NOMO-1 treated with DMSO at 0.1 percent for 48 hours (cell line): ENCODE measurements around the gene PSMD12.
A peak's percentile ranks its signal among the peaks of the same experiment; 100 is the strongest.
"Not testable (repeated sequence)": the region's sequence is repeated elsewhere in the genome, so short reads cannot be mapped to it uniquely, and the experiment has no call there.

Experiments
- DNase-seq: peaks from one replicate; lab custom pipeline; 2025; ENCODE audit not compliant: unreplicated experiment; lab: John Stamatoyannopoulos, UW

PSMD12 gene

DNA sequence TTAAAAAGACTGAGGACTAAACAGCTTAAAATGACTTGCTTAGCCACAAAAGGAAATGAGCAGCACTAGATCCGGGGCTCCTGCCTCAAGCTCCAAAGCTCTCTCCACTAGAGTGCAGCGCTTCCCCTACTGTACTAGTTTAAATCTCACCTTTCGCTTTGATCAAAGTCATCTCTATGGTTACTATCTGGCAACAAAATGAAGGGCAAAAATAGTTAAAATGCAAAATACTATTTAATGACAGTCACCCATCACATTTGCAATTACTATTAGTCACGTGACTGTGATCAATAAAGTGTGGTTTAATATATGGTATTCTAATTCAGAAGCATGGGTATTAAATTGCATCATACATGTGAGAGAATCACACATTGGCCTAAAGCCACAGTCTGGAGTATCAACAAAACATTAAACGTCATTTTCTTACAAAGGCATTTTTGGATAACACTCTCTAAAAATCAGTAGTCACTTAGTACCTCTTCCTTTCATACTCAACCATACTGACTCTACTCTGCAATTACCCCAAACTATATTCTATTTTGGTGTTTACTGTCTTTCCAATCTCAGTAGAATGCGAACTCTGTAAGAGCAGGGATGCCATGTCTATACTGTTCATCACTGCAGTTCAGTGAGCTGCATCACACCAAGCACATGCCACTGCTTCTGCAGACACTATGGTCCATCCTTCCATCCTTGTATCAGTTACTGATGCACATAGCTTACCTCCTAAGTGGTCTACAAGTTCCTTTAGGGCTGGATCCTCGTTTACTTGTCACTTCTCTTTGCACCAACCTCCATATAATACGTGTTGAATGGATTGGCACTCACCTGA is 6.2 kb downstream of the PSMD12 start:
- peak; percentile 19 for DNase-seq

DNA sequence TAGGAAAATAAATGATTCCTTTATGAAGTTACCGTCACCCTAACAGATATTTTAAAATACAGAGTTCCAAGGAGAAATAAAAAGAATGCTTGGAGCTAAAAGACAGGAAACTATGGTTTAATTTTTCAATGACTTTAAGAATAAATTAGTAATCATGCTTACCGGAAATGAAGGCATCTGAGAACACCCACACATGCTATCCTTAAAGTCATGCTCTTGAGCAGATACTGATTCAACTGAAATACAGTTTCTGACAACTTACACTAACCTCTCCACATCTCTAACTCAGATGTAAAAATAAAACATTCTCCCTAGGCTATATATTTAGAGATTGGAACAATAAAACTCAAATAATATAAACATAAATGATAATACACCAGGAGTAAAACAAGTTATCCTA is 7.8 kb downstream of the PSMD12 start:
- DNase-seq: no peak

DNA sequence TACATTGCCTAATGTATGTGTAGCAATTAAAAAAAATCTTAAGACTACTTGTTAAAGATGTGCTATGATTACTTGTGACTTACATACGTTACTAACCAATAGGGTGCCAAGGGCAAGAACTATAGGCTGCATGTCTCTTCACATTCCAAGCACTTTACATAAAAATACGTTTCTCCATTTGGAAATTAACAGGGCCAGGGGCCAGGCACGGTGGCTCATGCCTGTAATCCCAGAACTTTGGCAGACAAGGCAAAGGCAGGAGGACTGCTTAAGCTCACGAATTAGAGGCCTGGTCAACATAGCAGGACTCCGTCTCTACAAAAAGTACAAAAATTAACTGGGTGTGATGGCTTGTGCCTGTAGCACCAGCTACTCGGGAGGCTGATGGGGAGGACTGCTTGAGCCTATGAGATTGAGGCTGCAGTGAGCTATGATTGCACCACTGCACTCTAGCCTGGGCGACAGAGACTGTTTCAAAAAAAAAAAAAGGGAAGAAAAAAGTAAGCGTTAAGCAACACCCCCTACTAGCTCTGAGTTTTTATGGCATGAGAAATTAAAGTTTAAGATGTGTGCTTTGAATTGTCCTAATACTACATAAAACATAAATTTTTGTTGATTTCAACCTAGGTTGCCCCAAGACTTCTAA is 12.3 kb downstream of the PSMD12 start:
- DNase-seq: peak; percentile 78

DNA sequence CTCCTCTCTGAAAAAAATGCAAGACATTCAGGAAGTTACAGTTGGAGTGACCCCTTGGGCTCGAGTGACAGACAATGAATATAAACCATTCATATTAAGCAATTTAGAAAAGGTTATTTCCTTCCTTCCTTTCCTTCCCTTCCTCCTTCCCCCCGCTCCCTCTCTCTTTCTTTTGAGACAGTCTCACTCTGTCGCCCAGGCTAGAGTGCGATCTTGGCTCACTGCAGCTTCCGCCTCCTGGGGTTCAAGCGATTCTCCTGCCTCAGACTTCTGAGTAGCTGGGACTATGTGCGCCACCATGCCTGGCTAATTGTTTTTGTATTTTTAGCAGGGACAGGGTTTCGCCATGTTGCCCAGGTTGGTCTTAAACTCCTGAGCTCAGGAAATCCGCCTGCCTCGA is 13.2 kb downstream of the PSMD12 start:
- no peak for DNase-seq

DNA sequence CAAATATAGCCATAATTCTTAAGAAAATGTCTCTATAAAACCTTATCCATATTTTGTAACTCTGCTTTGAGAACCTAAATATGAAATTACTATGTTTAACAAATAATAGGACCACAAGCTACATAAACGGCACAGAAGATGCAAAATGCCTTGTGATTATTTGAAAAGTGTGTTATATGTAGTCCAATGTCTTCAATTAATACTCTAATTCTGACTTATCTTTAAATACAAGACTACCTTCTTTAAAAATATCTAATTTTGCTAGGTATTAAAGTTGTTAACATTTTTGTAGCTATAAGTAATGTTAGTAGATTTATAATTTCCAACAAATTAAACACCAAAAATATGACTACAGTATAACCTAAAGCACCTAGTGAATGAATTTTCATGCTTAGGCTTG is 17.0 kb downstream of the PSMD12 start:
- DNase-seq: no peak

DNA sequence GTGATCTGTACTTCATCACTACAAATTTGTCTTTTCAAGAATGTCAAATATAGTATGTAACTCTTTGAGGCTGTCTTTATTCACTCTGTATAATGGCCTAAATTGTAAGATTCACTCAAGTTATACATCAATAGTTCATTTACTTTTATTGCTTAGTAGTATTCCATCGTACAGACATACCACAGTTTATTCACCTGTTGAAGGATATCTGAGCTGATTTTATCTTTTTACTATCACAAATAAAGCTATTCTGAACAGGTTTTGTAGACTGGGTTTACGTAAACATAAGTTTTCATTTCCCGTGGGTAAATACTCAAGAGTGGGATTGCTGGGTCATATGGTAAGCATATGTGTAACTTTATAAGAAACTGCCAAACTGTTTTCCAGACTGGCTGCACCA is 18.6 kb downstream of the PSMD12 start:
- no peak for DNase-seq

DNA sequence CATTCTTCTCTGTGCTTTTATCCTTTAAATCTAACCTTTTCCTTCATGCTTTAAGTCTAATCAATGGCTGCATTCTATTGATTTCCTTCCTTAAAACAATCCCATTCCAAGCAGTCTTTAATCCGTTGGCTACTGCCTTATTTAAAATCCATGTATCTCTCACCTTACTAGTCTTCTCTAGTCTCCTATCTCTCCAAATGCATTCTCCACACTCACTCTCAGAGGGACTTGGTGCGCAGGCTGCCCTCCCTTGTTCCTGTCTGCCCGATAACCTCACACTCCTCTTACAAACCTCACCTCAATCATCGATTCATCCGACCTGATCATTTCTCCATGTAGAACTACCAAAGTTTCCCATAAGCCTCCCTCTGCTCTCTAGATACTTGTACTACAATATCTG is 23.1 kb downstream of the PSMD12 start:
- DNase-seq: no peak

DNA sequence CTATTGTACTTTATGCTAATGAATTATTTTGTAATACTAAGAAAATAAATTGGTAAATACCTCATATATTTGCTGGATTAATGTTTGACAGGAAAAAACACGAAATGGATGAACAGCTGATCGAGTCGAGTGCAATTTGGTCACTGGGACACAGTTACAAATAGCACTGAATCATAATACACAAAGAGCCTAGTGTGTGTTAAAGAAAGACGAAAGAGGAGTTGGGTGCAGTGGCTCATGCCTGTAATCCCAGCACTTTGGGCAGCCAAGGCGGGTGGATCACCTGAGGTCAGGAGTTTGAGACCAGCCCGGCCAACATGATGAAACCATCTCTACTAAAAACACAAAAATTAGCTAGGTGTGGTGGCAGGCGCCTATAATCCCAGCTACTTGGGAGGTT is 28.0 kb downstream of the PSMD12 start:
- not testable (repeated sequence) for DNase-seq

DNA sequence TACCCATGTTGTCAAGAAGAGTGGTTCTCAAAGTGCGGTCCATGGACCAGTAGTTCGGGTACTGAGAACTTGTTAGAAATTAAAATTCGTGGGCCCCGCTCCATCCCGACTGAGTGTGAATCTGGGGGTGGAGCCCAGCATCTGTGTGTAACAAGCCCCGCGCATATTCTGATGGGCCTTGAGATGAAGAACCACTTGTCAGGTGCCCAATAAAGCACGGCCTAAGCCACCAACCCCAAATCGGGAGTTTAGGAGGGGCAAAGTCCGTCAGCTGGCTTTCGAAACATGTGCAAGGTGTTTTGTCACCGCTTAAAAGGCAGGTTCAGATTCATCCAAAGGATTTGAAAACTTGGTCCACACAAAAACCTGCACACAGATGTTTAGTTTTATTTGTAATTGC is 29.5 kb downstream of the PSMD12 start:
- DNase-seq: no peak

DNA sequence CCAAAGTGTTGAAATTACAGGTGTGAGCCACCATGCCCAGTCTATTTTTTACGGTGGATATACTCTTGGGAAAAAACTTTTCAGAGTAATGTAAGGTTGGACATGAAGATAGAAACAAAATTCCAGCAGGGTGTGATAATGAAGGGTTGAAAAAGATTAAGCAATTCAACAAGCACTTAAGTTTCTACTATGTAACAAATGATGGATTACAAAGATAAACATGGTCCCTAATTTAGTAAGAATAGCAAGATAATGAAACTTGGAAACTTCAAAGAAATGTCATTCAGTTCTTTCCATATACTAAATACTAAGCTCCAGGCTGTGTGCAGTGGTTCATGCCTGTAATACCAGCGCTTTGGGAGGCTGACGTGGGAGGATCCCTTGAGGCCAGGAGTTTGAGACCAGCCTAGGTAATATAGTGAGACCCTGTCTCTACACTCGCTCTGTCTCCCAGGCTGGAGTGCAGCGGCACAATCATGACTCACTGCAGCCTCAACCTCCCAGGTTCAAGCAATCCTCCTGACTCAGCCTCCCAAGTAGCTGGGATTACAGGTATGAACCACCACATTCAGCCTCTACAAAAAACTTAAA is 31.0 kb downstream of the PSMD12 start:
- no peak for DNase-seq

DNA sequence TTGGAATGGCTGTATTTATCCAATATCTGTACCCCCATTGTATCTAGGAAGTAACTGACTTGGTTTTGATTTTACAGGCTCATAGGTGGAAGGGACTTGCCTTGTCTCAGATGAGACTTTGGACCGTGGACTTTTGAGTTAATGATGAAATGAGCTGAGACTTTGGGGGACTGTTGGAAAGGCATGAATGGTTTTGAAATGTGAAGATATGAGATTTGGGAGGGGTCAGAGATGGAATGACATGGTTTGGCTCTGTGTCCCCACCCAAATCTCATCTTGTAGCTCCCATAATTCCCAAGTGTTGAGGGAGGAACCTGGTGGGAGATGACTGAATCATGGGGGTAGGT is 34.2 kb downstream of the PSMD12 start:
- DNase-seq: not testable (repeated sequence)

DNA sequence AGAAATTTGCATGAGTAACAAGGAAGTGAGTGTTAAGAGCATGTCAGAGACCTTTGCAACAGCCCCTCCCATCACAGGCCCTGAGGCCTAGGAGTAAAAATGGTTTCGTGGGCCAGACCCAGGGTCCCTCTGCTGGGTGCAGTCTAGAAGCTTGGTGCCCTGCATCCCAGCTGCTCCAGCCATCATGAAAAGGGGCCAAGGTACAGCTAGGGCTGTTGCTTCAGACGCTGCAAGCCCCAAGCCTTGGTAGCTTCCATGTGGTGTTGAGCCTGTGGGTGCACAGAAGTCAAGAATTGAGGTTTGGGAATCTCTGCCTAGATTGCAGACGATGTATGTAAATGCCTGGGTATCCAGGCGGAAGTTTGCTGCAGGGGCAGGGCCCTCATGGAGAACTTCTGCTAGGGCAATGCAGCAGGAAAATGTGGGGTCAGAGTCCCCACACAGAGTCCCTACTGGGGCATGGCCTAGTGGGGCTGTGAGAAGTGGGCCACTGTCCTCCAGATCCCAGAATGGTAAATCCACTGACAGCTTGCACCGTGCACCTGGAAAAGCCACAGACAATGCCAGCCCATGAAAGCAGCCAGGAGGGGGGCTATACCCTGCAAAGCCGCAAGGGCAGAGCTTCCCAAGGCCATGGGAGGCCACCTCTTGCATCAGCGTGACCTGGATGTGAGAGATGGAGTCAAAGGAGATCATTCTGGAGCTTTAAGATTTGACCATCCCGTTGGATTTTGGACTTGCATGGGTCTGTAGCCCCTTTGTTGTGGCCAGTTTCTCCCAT is 34.8 kb downstream of the PSMD12 start:
- not testable (repeated sequence) for DNase-seq

DNA sequence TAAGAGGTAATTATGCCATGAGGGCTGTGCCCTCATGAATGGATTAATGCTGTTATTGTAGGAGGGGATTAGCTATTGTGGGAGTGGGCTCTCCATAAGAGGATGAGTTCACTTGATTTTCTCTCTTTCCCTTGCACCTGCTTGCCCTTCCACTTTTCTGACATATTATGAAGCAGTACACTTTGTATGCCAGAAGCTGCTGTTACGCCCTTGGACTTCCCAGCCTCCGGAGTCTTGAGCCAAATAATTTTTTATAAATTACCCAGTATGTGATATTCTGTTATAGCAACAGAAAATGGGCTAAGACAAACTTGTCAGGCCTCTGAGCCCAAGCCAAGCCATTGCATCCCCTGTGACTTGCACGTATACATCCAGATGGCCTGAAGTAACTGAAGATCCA is 38.4 kb downstream of the PSMD12 start:
- DNase-seq: no peak

DNA sequence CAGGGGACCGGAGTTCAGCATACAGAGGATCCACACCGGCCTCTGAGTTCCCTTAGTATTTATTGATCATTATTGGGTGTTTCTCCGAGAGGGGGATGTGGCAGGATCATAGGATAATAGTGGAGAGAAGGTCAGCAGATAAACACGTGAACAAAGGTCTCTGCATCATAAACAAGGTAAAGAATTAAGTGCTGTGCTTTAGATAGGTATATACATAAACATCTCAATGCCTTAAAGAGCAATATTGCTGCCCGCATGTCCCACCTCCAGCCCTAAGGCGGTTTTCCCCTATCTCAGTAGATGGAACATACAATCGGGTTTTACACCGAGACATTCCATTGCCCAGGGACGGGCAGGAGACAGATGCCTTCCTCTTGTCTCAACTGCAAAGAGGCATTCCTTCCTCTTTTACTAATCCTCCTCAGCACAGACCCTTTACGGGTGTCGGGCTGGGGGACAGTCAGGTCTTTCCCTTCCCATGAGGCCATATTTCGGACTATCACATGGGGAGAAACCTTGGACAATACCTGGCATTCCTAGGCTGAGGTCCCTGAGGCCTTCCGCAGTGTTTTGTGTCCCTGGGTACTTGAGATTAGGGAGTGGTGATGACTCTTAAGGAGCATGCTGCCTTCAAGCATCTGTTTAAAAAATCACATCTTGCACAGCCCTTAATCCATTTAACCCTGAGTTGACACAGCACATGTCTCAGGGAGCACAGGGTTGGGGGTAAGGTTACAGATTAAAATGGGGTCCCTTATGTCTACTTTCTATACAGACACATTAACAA is 39.2 kb downstream of the PSMD12 start:
- not testable (repeated sequence) for DNase-seq

DNA sequence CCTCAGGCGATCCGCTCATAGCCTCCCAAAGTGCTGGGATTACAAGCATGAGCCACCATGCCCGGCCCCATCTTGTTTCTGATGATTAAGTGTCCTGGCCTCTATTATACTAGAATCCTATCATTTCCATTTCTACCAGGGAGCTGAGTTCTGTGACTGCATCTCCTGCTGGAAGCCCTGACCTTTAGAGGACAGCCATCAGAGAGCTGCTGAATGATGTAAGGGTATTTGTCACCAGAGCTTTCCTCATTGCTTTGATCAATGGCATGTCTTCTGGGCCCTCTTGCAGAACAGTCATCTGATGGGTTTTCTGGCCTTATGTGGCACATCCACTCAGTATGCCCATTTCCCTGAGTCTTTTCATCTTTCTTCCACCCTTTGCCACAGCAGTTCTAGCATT is 39.9 kb downstream of the PSMD12 start:
- no peak for DNase-seq

DNA sequence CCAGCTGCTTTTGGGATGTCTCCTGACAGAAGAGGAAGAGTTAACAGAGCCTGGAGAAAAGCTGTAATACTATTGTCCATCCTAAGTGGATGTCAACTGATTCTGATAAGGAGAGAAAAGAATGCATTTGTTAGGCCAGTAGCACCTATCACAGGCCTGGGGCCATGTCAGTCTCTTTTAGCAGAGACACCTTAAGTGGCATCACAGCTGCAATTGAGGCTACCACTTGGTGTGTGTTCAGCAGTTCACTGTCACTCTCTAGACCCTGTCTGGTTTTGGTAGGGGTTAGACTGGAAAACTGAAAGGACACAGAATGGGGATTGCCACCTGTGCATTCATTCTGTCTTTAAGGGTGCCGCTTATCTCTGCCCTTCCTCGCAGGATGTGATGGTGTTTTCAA is 42.0 kb downstream of the PSMD12 start:
- no peak for DNase-seq

DNA sequence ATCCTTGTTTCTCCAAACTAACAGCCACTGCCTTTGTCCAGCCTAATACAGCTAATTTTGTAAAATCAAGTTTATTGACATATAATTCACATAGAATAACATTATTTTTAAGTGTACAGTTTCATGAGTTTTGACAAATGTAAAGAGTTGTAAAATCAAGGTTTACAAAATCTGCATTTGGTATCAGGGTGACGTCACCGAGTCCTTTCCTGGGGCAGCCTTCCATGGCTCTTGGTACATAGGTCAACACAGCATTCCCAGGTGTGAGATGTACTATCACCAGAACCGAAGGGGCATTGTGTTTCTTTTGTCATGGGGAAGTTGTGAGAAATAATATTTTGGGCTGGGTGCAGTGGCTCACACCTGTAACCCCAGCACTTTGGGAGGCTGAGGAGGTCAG is 42.9 kb downstream of the PSMD12 start:
- DNase-seq: no peak

DNA sequence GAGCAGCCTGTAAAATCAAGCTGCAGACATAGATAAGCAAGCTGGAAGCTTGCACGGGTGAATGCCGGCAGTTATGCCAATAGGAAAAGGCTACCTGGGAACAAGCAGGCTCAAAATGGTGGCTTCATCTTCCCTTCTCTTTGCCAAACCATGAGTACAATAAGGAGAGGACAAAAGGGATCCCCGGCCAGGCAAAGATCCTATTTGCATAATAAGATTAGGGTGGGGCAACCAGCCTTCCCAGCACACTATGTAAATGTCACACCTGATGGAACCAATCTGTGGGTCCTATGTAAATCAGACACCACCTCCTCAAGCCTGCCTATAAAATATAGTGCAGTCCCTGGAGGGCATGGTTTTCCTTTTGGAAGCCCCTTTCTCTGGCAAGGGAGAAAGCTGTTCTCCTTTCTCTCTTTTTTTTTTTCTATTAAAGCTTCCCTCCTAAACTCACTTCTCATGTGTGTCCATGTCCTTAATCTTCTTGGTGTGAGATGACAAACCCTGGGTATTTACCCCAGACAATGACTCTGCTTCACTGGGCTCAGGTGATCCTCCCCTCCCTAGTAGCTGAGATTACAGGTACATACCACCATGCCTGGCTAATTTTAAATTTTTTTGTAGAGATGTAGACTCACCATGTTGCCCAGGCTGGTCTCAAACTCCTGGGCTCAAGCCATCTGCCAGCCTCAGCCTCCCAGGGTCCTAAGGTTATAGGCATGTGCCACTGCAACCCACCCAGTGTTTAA is 44.2 kb downstream of the PSMD12 start:
- DNase-seq: no peak

DNA sequence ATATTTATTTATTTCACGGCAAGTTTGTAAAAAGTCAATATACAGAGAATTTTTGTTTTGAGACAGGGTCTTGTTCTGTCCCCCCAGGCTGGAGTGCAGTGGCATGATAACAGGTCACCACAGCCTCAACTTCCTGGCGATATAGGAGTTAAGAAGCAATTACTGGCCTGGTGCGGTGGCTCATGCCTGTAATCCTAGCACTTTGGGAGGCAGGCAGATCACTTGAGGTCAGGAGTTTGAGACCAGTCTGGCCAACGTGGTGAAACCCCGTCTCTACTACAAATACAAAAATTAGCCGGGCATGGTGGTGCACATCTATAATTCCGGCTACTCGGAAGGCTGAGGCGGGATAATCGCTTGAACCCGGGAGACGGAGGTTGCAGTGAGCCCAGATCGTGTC is 44.9 kb downstream of the PSMD12 start:
- DNase-seq: not testable (repeated sequence)

DNA sequence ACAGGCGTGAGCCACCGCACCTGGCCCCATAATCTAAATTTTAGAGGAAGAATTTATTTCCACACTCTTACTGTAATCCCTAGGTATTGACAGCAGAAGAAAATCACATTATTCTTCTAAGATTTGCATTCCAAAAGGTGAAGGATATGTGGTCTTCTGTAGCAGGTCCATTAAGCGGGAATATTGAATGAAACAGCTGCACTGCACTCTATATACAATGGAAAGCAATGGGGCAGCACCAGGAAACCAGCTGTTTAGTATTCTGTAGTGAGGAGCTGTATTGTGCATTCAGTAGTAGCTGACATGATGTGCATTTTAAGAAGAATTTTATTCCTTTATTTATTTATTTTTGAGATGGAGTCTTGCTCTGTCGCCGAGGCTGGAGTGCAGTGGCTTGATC is 49.6 kb downstream of the PSMD12 start:
- no peak for DNase-seq
